RWPE2 (cell line): Measurements from ENCODE around the gene KIF26B.

Source experiments
- ATAC-seq: fragments of 200-7000 bp; cut with Tn5 transposase; 3 replicates; pipeline ENCODE4 v1.9.1; 2021; ENCODE audit warnings: low read depth
- DNase-seq: peaks from one replicate; pipeline ENCODE4 v3.0.0-alpha.2; 2020; ENCODE audit warnings: low spot score
- H3K27ac ChIP-seq: fragments of 450-650 bp; 2 replicates; pipeline ENCODE4 v1.5.1; 2017; ENCODE audit warnings: mild to moderate bottlenecking; ENCODE audit not compliant: poor library complexity, severe bottlenecking
- H3K27me3 ChIP-seq: fragments of 250-450 bp; sonication (Bioruptor Pico); 2 replicates; pipeline ENCODE4 v1.5.1; 2021; ENCODE audit warnings: mild to moderate bottlenecking, moderate library complexity; ENCODE audit not compliant: insufficient read depth, poor library complexity, severe bottlenecking
- H3K36me3 ChIP-seq: fragments of 250-450 bp; sonication (Bioruptor Pico); 2 replicates; pipeline ENCODE4 v1.5.1; 2020; ENCODE audit warnings: low read depth, mild to moderate bottlenecking, moderate library complexity
- H3K4me1 ChIP-seq: fragments of 250-450 bp; sonication (Bioruptor Pico); 2 replicates; pipeline ENCODE4 v1.5.1; 2021; ENCODE audit warnings: mild to moderate bottlenecking, moderate library complexity; ENCODE audit not compliant: insufficient read depth, poor library complexity, severe bottlenecking
- H3K4me3 ChIP-seq: fragments of 250-450 bp; sonication (Bioruptor Pico); 2 replicates; pipeline ENCODE4 v1.5.1; 2021; ENCODE audit warnings: mild to moderate bottlenecking, moderate library complexity; ENCODE audit not compliant: severe bottlenecking
- H3K9me3 ChIP-seq: fragments of 250-450 bp; sonication (Bioruptor Pico); 2 replicates; pipeline ENCODE4 v1.5.1; 2021; ENCODE audit warnings: mild to moderate bottlenecking, moderate library complexity; ENCODE audit not compliant: severe bottlenecking
- TF ChIP-seq, protein P1 (sequence below): fragments of 450-650 bp; IDR thresholded peaks from one replicate; pipeline ENCODE4 v1.5.1; 2017; ENCODE audit warnings: mild to moderate bottlenecking, moderate library complexity; ENCODE audit not compliant: poor library complexity, severe bottlenecking

KIF26B gene

DNA sequence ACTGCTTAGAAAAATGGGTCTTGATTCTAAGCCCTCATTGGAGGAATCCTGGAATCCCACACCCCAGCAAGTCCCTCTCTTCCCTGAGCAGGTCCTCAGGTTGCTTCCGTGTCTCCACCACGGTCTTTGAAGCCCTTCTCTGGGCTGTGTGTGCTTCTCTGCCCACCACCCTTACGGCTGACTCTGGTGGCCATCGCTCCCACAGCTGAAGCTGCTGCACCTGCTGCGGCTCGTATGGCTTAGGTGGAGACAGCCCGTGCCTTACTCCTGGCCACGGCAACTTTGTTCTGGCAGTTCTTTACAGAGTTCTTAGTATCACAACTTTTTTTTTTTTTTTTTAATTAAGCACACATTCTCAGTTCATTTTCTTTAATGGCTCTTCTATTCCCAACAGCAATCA, 10.9 kb upstream of the KIF26B start:
- DNase-seq (no peak), ATAC-seq (no peak)
- Histone ChIP-seq H3K27me3 (no peaks in the 10 kb centered on the region), H3K27ac (no peak overlapping the region), H3K4me3 (no peak overlapping the region), H3K9me3 (no peaks in the 10 kb centered on the region), H3K4me1 (no peaks in the 10 kb centered on the region), H3K36me3 (no peaks in the 10 kb centered on the region)
- TF ChIP-seq, protein P1, sequence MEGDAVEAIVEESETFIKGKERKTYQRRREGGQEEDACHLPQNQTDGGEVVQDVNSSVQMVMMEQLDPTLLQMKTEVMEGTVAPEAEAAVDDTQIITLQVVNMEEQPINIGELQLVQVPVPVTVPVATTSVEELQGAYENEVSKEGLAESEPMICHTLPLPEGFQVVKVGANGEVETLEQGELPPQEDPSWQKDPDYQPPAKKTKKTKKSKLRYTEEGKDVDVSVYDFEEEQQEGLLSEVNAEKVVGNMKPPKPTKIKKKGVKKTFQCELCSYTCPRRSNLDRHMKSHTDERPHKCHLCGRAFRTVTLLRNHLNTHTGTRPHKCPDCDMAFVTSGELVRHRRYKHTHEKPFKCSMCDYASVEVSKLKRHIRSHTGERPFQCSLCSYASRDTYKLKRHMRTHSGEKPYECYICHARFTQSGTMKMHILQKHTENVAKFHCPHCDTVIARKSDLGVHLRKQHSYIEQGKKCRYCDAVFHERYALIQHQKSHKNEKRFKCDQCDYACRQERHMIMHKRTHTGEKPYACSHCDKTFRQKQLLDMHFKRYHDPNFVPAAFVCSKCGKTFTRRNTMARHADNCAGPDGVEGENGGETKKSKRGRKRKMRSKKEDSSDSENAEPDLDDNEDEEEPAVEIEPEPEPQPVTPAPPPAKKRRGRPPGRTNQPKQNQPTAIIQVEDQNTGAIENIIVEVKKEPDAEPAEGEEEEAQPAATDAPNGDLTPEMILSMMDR = no peak

DNA sequence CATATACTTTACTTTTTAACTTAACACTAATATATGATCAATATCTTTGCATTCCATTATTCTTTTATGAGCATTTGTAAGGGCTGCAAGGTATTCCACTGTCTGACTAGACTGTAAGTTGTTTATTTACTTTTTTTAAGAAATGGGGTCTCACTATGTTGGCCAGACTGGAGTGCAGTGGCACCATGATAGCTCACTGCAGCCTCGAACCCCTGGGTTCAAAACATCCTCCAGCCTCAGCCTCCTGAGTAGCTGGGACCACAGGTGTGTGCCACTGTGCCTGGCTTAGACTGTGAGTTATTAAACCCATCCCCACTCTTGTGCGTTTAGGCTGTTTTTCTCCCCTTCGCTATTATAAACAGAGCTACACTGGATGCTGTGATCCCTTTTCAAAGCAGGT, 6.7 kb upstream of the KIF26B start:
- Histone ChIP-seq H3K27me3 (peaks cover 4% of the 10 kb centered on the region), H3K4me1 (no peaks in the 10 kb centered on the region), H3K27ac (no peak overlapping the region), H3K9me3 (no peaks in the 10 kb centered on the region), H3K4me3 (no peak overlapping the region), H3K36me3 (no peaks in the 10 kb centered on the region)
- TF ChIP-seq, protein P1 = no peak
- ATAC-seq = no peak
- DNase-seq = no peak

- no peaks in the 10 kb centered on the region for H3K36me3 ChIP-seq
- H3K27ac ChIP-seq = no peak overlapping the region
- no peaks in the 10 kb centered on the region for H3K9me3 ChIP-seq
- peaks cover 12% of the 10 kb centered on the region for H3K27me3 ChIP-seq
- no peak overlapping the region for H3K4me3 ChIP-seq
- TF ChIP-seq, protein P1 = no peak
- ATAC-seq (no peak), DNase-seq (no peak)
- H3K4me1 ChIP-seq = no peaks in the 10 kb centered on the region
Observed at GRCh38 chr1:245148861-245149260, 5.9 kb upstream of the KIF26B start.

DNA sequence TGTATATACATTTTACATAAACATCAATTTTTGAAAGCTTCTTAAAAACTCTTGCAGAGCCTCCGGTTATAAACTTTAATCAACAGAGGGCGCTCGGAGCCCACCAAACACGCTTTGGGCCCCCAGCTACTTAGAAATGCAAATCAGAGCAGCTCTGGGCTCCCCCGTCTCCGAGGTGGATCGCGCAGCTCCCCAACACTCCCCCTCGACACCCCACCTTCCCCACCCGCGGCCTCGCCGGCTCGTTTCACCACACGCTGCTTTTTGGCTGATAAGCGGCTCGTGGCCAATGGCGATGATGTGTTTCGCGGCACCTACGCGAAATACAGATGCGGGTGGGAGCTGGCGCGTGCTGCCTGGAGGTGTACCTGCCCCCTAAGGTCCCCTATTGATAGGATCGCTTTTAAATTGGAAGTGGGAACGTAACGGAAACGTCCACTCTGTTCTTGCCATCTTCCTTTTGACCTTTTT, 1.7 kb upstream of the KIF26B start:
- H3K9me3 ChIP-seq = no peaks in the 10 kb centered on the region
- peak overlapping the region; percentile 37 for H3K4me3 ChIP-seq
- no peaks in the 10 kb centered on the region for H3K36me3 ChIP-seq
- no peak overlapping the region for H3K27ac ChIP-seq
- ATAC-seq (0 out of 3 replicates have a peak, but pooled peaks have one; percentile 13), DNase-seq (no peak)
- peaks cover 35% of the 10 kb centered on the region for H3K27me3 ChIP-seq
- H3K4me1 ChIP-seq = no peaks in the 10 kb centered on the region
- TF ChIP-seq, protein P1 = peak; percentile 67

DNA sequence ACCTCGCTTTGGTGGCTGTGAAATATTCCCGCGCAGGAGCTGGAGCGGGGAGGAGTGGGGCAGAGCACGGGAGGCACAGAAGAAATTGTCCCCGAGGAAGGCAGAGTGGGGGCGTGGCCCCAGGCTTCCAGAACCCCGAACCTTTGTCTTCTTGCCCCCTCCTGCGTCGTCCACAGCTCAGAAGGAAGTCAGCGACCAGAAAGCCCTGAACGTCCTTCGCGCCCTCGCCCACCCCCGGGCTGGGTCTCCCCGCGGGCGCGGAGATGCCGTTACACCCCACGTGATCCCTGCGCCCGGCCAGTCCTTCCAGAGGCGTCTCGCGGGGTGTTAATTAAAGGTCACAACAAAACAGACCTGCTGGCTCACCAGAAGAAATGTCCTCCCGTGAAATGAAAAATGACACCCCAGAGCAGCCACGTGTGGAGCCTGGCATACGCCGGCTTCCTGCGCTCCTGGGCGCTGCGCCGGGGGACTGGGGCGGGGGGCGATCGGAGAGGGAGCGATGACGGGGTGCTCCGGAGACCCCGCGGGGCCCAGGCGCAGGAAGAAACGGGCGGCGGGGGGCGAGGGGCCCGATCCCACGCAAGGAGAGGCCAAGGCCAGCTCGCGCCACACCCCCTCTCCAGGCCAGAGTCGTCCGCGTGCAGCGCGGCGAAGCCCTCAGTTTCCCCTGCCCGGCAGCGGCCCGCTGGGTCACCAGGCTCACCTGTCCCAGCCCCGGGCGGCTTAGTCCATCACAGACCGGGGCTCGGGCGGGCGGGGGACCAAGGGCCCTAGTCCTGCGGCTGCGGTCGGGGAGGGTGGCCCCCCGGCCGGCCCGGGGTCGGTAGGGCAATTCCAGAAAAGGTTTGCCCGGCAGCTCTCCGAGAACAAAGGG, 995 bp upstream of the KIF26B start:
- H3K4me1 ChIP-seq = no peaks in the 10 kb centered on the region
- H3K27ac ChIP-seq = no peak overlapping the region
- no peak for ATAC-seq
- no peak for DNase-seq
- no peaks in the 10 kb centered on the region for H3K9me3 ChIP-seq
- H3K36me3 ChIP-seq = no peaks in the 10 kb centered on the region
- H3K4me3 ChIP-seq = peak overlapping the region; percentile 37
- peaks cover 35% of the 10 kb centered on the region for H3K27me3 ChIP-seq
- TF ChIP-seq, protein P1 = no peak
